HL-60/S4 treated with phorbol 12-myristate 13-acetate at 8.2 ng/mL for 4 days and 3 days (cell line): Measurements from ENCODE around the gene SMAD6.
"Not testable (repeated sequence)": the region's sequence is repeated elsewhere in the genome, so short reads cannot be mapped to it uniquely, and the experiment has no call there.

Experiments
- in situ Hi-C: fragments of 300-500 bp; cut with MboI; formaldehyde crosslinking; loops from 2 replicates; pipeline ENCODE4 v1.15.0; 2022; ENCODE audit warnings: low sequenced_read_pairs

The SMAD6 gene

GRCh38 chr15:66675446-66675845 lies 26.6 kb upstream of the SMAD6 start:
- in situ Hi-C loops = no loop called here

DNA sequence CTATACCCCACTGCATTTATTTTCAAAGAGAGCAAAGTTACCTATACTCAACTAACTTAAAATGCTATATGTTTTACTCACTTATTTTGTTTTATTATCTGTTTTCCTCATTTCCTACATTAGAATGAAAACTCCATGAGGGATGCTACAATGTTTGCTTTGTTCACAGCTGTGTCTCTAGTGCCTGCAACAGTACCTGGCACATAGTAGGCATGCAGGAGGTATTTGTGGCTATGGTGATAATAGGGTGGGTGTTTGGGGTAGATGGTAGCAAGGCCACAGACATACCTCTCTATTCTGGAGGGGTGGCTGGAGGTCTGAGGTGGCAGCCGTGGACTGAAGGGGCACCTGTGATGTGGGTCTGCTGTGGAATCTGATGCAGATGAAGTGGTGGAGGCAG lies 24.7 kb upstream of the SMAD6 start:
- in situ Hi-C loops = no loop called here

GRCh38 chr15:66679061-66679656 lies 22.9 kb upstream of the SMAD6 start:
- in situ Hi-C loops = no loop called here

- in situ Hi-C loops = no loop called here
Observed at GRCh38 chr15:66679657-66680108, 22.4 kb upstream of the SMAD6 start.

GRCh38 chr15:66680502-66680901 lies 21.5 kb upstream of the SMAD6 start:
- in situ Hi-C loops = no loop called here

- in situ Hi-C loops = no loop called here
Observed at GRCh38 chr15:66681395-66681794, 20.6 kb upstream of the SMAD6 start.

GRCh38 chr15:66682246-66682645 lies 19.8 kb upstream of the SMAD6 start:
- in situ Hi-C loops = no loop called here

- in situ Hi-C loops = no loop called here
Observed at GRCh38 chr15:66682865-66683264, 19.2 kb upstream of the SMAD6 start.

- in situ Hi-C loops = no loop called here
Observed at GRCh38 chr15:66684136-66684681, 17.8 kb upstream of the SMAD6 start.

DNA sequence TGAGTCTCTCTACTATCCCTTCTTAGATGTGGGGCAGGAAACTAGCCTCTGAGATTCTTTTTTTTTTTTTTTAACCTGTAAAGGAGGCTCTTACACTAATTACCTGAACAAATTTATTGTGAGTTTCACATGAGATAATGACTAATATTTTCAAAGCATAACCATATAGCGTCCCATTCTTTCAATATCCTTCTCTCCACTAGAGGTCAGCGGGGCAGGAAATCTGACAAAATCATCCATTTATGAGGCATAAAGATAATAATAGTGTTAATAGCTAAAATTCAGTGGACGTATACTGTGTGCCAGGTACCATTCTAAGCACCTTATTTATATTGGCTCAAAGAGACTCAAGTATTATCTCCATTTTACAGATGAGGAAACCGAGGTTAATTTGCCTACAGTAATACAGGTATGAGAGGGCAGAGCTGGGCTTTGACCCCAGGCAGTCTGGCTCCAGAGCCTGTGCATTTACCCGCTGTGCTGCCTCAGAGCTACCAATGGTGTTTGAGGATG lies 16.3 kb upstream of the SMAD6 start:
- in situ Hi-C loops = no loop called here

DNA sequence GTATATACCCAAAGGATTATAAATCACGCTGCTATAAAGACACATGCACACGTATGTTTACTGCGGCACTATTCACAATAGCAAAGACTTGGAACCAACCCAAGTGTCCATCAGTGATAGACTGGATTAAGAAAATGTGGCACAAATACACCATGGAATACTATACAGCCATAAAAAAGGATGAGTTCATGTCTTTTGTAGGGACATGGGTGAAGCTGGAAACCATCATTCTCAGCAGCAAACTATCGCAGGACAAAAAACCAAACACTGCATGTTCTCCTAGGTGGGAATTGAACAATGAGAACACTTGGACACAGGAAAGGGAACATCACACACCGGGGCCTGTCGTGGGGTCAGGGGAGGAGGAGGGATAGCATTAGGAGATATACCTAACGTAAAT lies 11.1 kb upstream of the SMAD6 start:
- in situ Hi-C loops = not testable (repeated sequence)

- in situ Hi-C loops = no loop called here
Observed at GRCh38 chr15:66691727-66692126, 10.3 kb upstream of the SMAD6 start.

- in situ Hi-C loops = no loop called here
Observed at GRCh38 chr15:66692391-66692790, 9.6 kb upstream of the SMAD6 start.

DNA sequence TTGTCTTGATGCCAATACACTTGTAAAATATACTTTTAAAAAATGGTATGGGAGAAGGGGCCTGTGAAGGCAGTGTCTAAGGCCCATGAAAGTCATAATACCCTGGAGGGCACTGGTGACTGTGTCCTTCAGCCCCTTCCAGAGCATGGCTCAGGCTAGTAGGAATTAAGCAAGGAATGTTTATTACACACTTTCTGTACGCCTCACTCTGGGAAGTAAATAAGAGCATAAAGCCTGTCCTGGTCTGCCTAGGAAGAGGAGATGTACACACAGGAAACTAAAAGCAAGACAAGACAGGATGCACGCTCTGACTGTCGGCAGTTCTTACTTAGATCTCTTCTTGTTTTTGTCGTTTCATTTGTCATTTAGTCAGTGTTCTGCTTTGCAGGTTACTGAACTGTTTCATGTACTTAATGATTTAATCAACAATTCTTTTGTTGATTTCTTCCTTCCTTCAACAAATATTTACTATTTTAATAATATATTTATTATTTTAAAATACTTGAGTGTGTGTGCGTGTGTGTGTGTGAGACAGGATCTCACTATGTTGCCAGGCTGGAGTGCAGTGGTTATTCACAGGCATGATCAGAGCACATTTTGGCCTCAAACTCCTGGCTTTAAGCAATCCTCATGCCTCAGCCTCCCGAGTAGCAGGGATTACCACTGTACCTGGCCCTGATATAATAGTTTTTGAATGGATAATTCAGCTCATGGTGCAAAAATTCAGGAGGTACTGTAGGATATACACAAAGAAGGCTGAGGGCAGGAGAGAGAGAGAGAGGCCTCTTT lies 9.0 kb upstream of the SMAD6 start:
- in situ Hi-C loops = no loop called here

- in situ Hi-C loops = no loop called here
Observed at GRCh38 chr15:66696770-66697169, 5.3 kb upstream of the SMAD6 start.

GRCh38 chr15:66698318-66698961 lies 3.6 kb upstream of the SMAD6 start:
- in situ Hi-C loops = no loop called here

GRCh38 chr15:66698971-66699370 lies 3.1 kb upstream of the SMAD6 start:
- in situ Hi-C loops = no loop called here

- in situ Hi-C loops = no loop called here
Observed at GRCh38 chr15:66700412-66700801, 1.6 kb upstream of the SMAD6 start.

GRCh38 chr15:66700802-66701421 lies 1.1 kb upstream of the SMAD6 start:
- in situ Hi-C loops = no loop called here

DNA sequence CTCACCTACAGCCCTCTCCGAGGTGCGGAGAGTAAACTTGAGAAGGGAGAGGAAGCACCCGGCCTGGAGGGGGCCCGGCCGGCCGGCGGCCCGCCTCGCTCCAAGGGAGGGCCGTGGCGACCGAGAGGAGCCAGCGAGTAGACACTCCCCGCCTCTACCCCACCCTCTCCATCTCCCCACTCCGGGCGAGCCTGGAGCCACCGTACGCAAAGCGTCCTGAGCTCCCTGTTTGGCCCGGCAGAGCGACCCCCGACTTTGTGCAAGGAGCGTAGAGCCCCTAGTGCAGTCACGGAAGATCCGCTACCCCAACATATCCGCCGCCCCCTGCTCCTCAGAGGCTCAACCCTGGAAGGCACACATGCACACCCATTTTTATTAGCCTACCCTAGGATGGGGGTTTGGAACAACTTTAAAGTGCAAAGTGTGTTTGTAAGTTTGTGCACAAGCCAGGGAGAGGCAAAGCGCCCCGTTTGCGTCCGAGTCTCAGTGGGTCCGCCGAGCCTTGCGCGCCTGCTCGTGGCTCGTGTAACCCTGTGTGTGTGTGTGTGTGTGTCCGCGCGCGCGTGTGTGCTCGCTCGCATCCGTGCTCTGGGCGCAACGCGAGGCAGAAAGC lies 508 bp upstream of the SMAD6 start:
- in situ Hi-C loops = no loop called here
